IPS DF 6.9 (cell line): ENCODE results near the gene DENND2D.
"Not testable (repeated sequence)": the region's sequence is repeated elsewhere in the genome, so short reads cannot be mapped to it uniquely, and the experiment has no call there.

Experiments used
- DNase-seq: peaks from one replicate; pipeline ENCODE4 v3.0.0-alpha.2; 2013; ENCODE audit warnings: low read depth, low spot score
- H3K27ac ChIP-seq: one replicate; pipeline ENCODE4 v1.5.1; 2013; ENCODE audit warnings: low read length, control low read depth
- H3K27me3 ChIP-seq: 2 replicates; pipeline ENCODE4 v1.6.1; 2013; ENCODE audit warnings: mild to moderate bottlenecking, low read length; ENCODE audit not compliant: control insufficient read depth, insufficient read depth
- H3K36me3 ChIP-seq: 2 replicates; pipeline ENCODE4 v1.6.1; 2013; ENCODE audit warnings: low read length; ENCODE audit not compliant: control insufficient read depth, insufficient read depth
- H3K4me1 ChIP-seq: 2 replicates; pipeline ENCODE4 v1.6.1; 2013; ENCODE audit warnings: low read length; ENCODE audit not compliant: control insufficient read depth, insufficient read depth
- H3K4me3 ChIP-seq: 2 replicates; pipeline ENCODE4 v1.5.1; 2013; ENCODE audit warnings: mild to moderate bottlenecking, low read length
- H3K9me3 ChIP-seq: 2 replicates; pipeline ENCODE4 v1.6.1; 2013; ENCODE audit warnings: low read length, inconsistent platforms; ENCODE audit not compliant: control insufficient read depth, insufficient read depth
- WGBS: extraction: QIAGEN DNeasy Blood & Tissue Kit; methylation state at CpG from one replicate; pipeline ENCODE4 v1.1.7; 2013; ENCODE audit warnings: mixed read lengths, missing lambda C conversion rate; ENCODE audit not compliant: insufficient read length, insufficient coverage; 5-methylcytosine and 5-hydroxymethylcytosine counted together

DENND2D gene

DNA sequence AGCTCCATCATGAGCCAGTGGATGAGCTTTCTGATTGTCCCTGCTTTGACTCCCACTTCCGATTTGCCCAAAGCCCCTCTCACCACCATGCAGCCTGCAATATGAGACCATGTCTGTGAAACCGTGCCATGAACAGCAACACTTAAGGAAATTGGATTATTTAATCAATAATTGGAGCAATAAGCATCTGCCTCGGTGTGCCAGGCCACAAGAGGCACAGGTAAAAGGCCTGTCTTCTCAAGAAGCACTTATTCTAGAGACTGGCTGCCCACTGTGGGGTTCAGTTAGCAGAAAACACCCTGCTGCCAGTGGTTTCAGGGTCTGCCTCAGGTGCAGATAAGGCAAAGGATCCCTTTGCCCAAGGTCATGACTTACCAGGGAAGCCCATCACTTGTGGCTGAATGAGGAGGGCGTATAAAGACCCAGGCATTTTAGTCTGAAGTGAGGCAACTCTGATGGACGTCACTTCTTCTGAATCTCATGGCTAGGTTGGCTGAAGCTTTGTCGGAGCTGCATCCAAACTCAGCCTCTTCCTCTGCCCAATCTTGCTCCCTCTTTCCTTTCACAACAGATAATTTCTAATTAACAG is 19.9 kb upstream of the DENND2D start:
- Histone ChIP-seq H3K36me3 (no peaks in the 10 kb centered on the region), H3K4me3 (no peak overlapping the region), H3K4me1 (no peaks in the 10 kb centered on the region), H3K9me3 (no peaks in the 10 kb centered on the region), H3K27me3 (no peaks in the 10 kb centered on the region), H3K27ac (no peak overlapping the region)
- WGBS: no CpG with 5 or more reads among the region's 6 CpGs
- DNase-seq: no peak

- no CpG with 5 or more reads among the region's 5 CpGs for WGBS
- no peaks in the 10 kb centered on the region for H3K9me3 ChIP-seq
- H3K4me3 ChIP-seq: no peak overlapping the region
- no peak overlapping the region for H3K27ac ChIP-seq
- no peaks in the 10 kb centered on the region for H3K27me3 ChIP-seq
- H3K36me3 ChIP-seq: no peaks in the 10 kb centered on the region
- no peaks in the 10 kb centered on the region for H3K4me1 ChIP-seq
- DNase-seq: no peak
Measured at GRCh38 chr1:111219557-111220286, 19.3 kb upstream of the DENND2D start.

- no peak for DNase-seq
- H3K36me3 ChIP-seq: no peaks in the 10 kb centered on the region
- no peaks in the 10 kb centered on the region for H3K27me3 ChIP-seq
- H3K4me1 ChIP-seq: no peaks in the 10 kb centered on the region
- H3K9me3 ChIP-seq: no peaks in the 10 kb centered on the region
- no peak overlapping the region for H3K4me3 ChIP-seq
- no peak overlapping the region for H3K27ac ChIP-seq
- no CpG with 5 or more reads among the region's 8 CpGs for WGBS
Measured at GRCh38 chr1:111218701-111219556, 18.5 kb upstream of the DENND2D start.

DNA sequence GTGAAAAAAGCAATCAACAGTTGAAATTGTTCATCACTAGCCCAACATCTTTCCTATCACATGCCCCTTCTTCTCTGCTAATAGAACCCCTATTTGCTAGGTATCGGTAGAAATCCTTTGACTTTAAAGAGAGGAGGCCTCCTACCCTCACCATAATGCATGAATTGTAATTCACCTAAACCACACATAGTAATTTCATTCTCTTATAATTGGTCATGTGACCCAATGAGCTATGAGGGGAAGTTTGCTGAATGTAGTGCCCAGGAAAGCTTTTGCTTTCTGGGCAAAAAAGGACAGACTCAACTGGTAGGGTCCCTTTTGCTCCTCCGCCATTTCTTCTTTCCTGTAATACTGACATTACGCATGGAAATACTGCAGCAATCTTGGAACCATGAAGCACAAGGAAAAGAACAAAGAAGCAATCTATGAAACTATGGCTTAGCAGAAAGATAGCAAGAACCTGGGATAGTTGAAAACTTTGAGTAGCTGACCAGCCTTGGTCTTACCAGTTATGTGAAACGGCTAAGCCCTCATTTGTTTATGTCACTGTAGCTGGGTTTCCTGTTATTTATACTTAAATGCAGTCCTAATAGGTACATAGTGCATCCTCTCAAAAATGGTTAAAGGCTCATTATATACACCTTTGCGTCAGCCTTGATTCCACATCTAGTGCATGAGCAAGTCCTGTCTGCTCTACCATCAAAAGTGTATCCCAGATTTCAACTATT is 16.9 kb upstream of the DENND2D start:
- no peaks in the 10 kb centered on the region for H3K4me1 ChIP-seq
- H3K27me3 ChIP-seq: no peaks in the 10 kb centered on the region
- no peak overlapping the region for H3K27ac ChIP-seq
- no CpG with 5 or more reads among the region's 5 CpGs for WGBS
- no peaks in the 10 kb centered on the region for H3K9me3 ChIP-seq
- no peak overlapping the region for H3K4me3 ChIP-seq
- no peaks in the 10 kb centered on the region for H3K36me3 ChIP-seq
- DNase-seq: no peak

DNA sequence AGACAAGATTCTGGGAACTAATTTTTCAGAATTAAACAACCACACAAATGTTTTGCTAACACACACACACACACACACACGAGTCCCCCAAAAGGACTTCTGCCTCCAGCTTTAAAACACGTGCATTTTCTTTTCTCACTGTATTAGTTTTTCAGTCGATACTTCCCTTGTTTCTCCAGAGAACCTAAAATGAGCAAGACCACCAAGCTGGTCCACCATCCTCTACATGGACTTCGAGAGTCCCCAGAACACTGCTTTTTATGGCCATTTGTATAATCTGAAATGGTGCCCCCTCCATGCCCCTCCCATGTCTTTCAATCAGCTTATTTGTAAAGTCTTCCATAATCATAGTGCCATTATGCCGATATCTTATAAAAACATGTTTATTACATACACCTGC is 16.3 kb upstream of the DENND2D start:
- H3K9me3 ChIP-seq: no peaks in the 10 kb centered on the region
- H3K27ac ChIP-seq: no peak overlapping the region
- WGBS: no CpG with 5 or more reads among the region's 5 CpGs
- H3K36me3 ChIP-seq: no peaks in the 10 kb centered on the region
- no peaks in the 10 kb centered on the region for H3K4me1 ChIP-seq
- H3K27me3 ChIP-seq: no peaks in the 10 kb centered on the region
- no peak for DNase-seq
- no peak overlapping the region for H3K4me3 ChIP-seq

DNA sequence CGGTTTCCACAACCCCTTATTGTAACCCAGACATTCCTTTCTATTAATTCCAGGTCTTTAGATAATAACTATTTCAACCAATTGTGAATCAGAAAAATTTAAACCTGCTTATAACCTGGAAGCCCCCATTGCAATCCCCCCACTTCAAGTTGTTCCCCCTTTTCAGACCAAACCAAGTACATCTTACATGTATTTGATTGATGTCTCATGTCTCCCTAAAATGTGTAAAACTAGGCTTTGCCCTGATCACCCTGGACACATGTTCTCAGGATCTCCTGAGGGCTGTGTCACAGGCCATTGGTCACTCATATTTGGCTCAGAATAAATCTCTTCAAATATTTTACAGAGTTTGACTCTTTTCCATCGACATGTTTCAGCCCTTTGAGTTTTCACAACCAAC is 14.8 kb upstream of the DENND2D start:
- H3K4me3 ChIP-seq: not testable (repeated sequence)

GRCh38 chr1:111214884-111215283 is 14.4 kb upstream of the DENND2D start:
- no CpG with 5 or more reads among the region's 7 CpGs for WGBS
- Histone ChIP-seq H3K4me1 (no peaks in the 10 kb centered on the region), H3K4me3 (no peak overlapping the region), H3K27me3 (no peaks in the 10 kb centered on the region), H3K9me3 (no peaks in the 10 kb centered on the region), H3K36me3 (no peaks in the 10 kb centered on the region), H3K27ac (no peak overlapping the region)
- no peak for DNase-seq

More for the DNA sequence above, 14.8 kb upstream of the DENND2D start:
- WGBS: no CpG with 5 or more reads among the region's 2 CpGs
- not testable (repeated sequence) for H3K36me3 ChIP-seq, H3K9me3 ChIP-seq, H3K27ac ChIP-seq, H3K27me3 ChIP-seq, DNase-seq, H3K4me1 ChIP-seq

- no peaks in the 10 kb centered on the region for H3K9me3 ChIP-seq
- H3K36me3 ChIP-seq: no peaks in the 10 kb centered on the region
- WGBS: no CpG with 5 or more reads among the region's 6 CpGs
- no peak for DNase-seq
- no peak overlapping the region for H3K27ac ChIP-seq
- H3K27me3 ChIP-seq: no peaks in the 10 kb centered on the region
- H3K4me3 ChIP-seq: no peak overlapping the region
- no peaks in the 10 kb centered on the region for H3K4me1 ChIP-seq
Measured at GRCh38 chr1:111214074-111214801, 13.8 kb upstream of the DENND2D start.

- no CpG with 5 or more reads among the region's 6 CpGs for WGBS
- Histone ChIP-seq H3K4me1 (no peaks in the 10 kb centered on the region), H3K27ac (no peak overlapping the region), H3K27me3 (no peaks in the 10 kb centered on the region), H3K36me3 (no peaks in the 10 kb centered on the region), H3K9me3 (no peaks in the 10 kb centered on the region), H3K4me3 (no peak overlapping the region)
- no peak for DNase-seq
Measured at GRCh38 chr1:111213412-111213811, 13.0 kb upstream of the DENND2D start.
